MCF 10A (cell line): ENCODE results near the gene OR2AT4. TPM values are rescaled to one million over a fixed set of nuclear protein-coding genes. Genes with fewer than 3 reads are reported as not detected.
A peak's percentile ranks its signal among the peaks of the same experiment; 100 is the strongest.

ENCODE experiments used
- BruUV-seq: library from RNA; stranded (reverse); fragments of 400-500 nt; replicated peaks from 2 replicates; lab custom pipeline; 2021; lab: Mats Ljungman, UMichigan
- CTCF ChIA-PET: fragments of 300-600 bp; sonication (Branson Sonifier 250); formaldehyde crosslinking; extraction: SDS; loops from one replicate; lab custom pipeline; 2021; ENCODE audit warnings: antibody characterized with exemption, inconsistent platforms; lab: Yijun Ruan, JAX
- POLR2A ChIA-PET: fragments of 300-600, 350-650 bp; sonication (Branson Sonifier 250); formaldehyde crosslinking; extraction: SDS; loops from one replicate; lab custom pipeline; 2020; ENCODE audit warnings: antibody characterized with exemption, inconsistent platforms; lab: Yijun Ruan, JAX
- DNase-seq: peaks from one replicate; pipeline ENCODE4 v3.0.0-alpha.2; 2018; ENCODE audit not compliant: unreplicated experiment
- H3K27ac Mint-ChIP-seq: one replicate; pipeline ENCODE4 v1.8.0; 2022; ENCODE audit warnings: mild to moderate bottlenecking, low read depth, mixed read lengths; ENCODE audit not compliant: unreplicated experiment
- H3K27me3 Mint-ChIP-seq: one replicate; pipeline ENCODE4 v1.8.0; 2022; ENCODE audit warnings: mixed read lengths; ENCODE audit not compliant: insufficient read depth, unreplicated experiment
- H3K36me3 Mint-ChIP-seq: one replicate; pipeline ENCODE4 v1.8.0; 2022; ENCODE audit warnings: mild to moderate bottlenecking, moderate library complexity, mixed read lengths; ENCODE audit not compliant: insufficient read depth, unreplicated experiment
- H3K4me1 Mint-ChIP-seq: one replicate; pipeline ENCODE4 v1.8.0; 2022; ENCODE audit warnings: mixed read lengths; ENCODE audit not compliant: insufficient read depth, unreplicated experiment
- H3K4me3 Mint-ChIP-seq: one replicate; pipeline ENCODE4 v1.8.0; 2022; ENCODE audit warnings: mild to moderate bottlenecking, moderate library complexity, mixed read lengths; ENCODE audit not compliant: unreplicated experiment
- H3K9me3 Mint-ChIP-seq: one replicate; pipeline ENCODE4 v1.8.0; 2022; ENCODE audit warnings: mixed read lengths; ENCODE audit not compliant: unreplicated experiment
- intact Hi-C: fragments of 100-400 bp; cut with micrococcal nuclease; formaldehyde crosslinking; loops from 2 replicates; pipeline ENCODE4 v1.14.1; 2022
- total RNA-seq: library from RNA; stranded (reverse); gene quantifications from 2 replicates; pipeline ENCODE4 v1.2.3, GENCODE V29; 2022
- TF ChIP-seq, protein P1 (sequence below): fragments of 200-600 bp; IDR thresholded peaks from one replicate; pipeline ENCODE4 v1.8.0; 2022; ENCODE audit warnings: antibody characterized with exemption, mild to moderate bottlenecking; ENCODE audit not compliant: unreplicated experiment

OR2AT4 gene
- total RNA-seq, 1 experiment from 2014 or later = not detected

DNA sequence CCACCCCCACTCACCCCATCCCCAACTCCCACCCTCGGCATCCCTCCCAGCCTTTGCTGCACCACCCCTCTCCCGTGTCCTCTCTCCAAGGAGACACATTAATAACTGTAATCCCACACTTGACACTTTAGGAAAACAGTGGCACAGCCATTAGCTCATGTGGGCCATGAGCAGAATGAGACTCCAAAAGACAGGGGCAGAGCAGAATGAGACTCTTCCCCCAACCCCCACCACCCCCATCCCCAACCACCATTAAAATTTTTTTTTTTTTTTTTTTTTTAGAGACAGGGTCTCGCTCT is 48.0 kb upstream of the OR2AT4 start:
- no peaks in the 10 kb centered on the region for H3K36me3 Mint-ChIP-seq
- no peak overlapping the region for H3K4me3 Mint-ChIP-seq
- no peaks in the 10 kb centered on the region for H3K9me3 Mint-ChIP-seq
- DNase-seq = no peak
- ChIA-PET CTCF (interaction anchor here (0.6 to 11.3 kb wide), 19 partner anchors 10 to 400 kb away, joined by 3 to 251 read pairs (median 5); no protein-coding TSS in a partner anchor), POLR2A (interaction anchor here (0.9 kb wide), 2 partner anchors 60 to 102 kb away, joined by 3 read pairs; no protein-coding TSS in a partner anchor)
- peaks cover 16% of the 10 kb centered on the region for H3K4me1 Mint-ChIP-seq
- intact Hi-C loops = loop anchor here (1.0 to 5.0 kb wide), 2 partner anchors 61 to 217 kb away; no protein-coding TSS in a partner anchor
- H3K27ac Mint-ChIP-seq = no peak overlapping the region
- no peaks in the 10 kb centered on the region for H3K27me3 Mint-ChIP-seq
- TF ChIP-seq, protein P1, sequence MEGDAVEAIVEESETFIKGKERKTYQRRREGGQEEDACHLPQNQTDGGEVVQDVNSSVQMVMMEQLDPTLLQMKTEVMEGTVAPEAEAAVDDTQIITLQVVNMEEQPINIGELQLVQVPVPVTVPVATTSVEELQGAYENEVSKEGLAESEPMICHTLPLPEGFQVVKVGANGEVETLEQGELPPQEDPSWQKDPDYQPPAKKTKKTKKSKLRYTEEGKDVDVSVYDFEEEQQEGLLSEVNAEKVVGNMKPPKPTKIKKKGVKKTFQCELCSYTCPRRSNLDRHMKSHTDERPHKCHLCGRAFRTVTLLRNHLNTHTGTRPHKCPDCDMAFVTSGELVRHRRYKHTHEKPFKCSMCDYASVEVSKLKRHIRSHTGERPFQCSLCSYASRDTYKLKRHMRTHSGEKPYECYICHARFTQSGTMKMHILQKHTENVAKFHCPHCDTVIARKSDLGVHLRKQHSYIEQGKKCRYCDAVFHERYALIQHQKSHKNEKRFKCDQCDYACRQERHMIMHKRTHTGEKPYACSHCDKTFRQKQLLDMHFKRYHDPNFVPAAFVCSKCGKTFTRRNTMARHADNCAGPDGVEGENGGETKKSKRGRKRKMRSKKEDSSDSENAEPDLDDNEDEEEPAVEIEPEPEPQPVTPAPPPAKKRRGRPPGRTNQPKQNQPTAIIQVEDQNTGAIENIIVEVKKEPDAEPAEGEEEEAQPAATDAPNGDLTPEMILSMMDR = no peak
- no TSS peak for BruUV-seq

DNA sequence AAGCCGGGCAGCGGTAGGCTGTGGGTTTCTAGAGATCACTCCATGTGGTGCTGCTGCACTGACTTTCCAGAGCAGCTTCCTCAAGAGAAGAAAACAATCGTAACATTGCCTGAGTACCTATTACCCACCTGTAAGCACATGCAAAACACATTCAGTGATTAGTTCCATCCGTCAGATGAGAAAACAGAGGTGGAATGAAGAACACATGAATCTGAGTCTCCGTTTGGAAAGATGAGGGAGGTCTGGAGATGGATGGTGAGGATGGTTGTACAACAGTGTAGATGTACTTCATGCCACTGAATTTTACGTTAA is 46.7 kb upstream of the OR2AT4 start:
- H3K4me3 Mint-ChIP-seq = no peak overlapping the region
- H3K4me1 Mint-ChIP-seq = peaks cover 16% of the 10 kb centered on the region
- DNase-seq = no peak
- no peaks in the 10 kb centered on the region for H3K9me3 Mint-ChIP-seq
- H3K36me3 Mint-ChIP-seq = no peaks in the 10 kb centered on the region
- intact Hi-C loops = loop anchor here (1.0 to 5.0 kb wide), 3 partner anchors 105 to 216 kb away; no protein-coding TSS in a partner anchor
- CTCF ChIA-PET = interaction anchor here (0.6 to 11.3 kb wide), 18 partner anchors 11 to 389 kb away, joined by 3 to 251 read pairs (median 4); no protein-coding TSS in a partner anchor
- BruUV-seq = no TSS peak
- TF ChIP-seq, protein P1 = no peak
- H3K27ac Mint-ChIP-seq = peak overlapping the region; percentile 53
- POLR2A ChIA-PET = interaction anchor here (1.1 kb wide), 1 partner anchor 61 kb away, joined by 6 read pairs; no protein-coding TSS in a partner anchor
- peaks cover 10% of the 10 kb centered on the region for H3K27me3 Mint-ChIP-seq

DNA sequence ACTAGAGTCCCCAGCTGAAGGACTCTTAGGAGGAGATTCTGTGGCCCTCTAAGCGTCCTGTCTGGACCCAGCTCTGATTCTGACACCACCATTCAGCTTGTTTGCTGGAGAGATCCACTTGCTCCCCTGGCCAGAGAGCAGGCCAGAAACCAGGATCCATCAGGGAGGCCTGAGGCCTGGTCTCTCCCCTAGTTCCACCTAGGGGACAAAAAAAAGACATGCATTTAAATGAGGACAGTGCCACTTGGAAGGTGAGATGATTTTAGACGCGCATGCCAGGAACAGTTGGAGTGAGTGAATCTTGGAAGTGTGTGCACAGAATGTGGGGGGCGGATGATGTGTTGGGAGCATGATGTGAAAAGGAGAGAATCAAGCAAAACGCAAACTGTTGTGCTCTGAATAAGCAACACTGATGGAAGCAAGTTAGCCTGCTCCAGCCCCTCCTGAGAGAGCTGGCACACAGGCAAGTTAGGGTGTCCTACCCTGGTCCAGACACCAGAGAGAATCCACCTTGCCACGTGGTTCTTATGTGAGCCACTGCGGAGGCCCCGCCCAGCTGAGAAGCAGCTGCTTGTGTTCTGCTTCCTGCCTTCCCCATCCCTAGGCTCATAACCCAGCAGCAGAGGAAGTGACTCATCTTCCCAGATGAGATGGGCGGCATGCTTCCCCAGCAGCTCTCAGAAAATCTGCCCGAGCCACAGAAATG is 46.2 kb upstream of the OR2AT4 start:
- Mint-ChIP-seq H3K4me1 (peaks cover 16% of the 10 kb centered on the region), H3K27me3 (peaks cover 16% of the 10 kb centered on the region), H3K27ac (peak overlapping the region; percentile 53), H3K9me3 (no peaks in the 10 kb centered on the region), H3K36me3 (no peaks in the 10 kb centered on the region), H3K4me3 (no peak overlapping the region)
- TF ChIP-seq, protein P1 = no peak
- peak; percentile 90 for DNase-seq
- intact Hi-C loops = loop anchor here (1.0 to 5.0 kb wide), 3 partner anchors 105 to 216 kb away; no protein-coding TSS in a partner anchor
- ChIA-PET POLR2A (interaction anchor here (1.1 kb wide), 1 partner anchor 62 kb away, joined by 6 read pairs; no protein-coding TSS in a partner anchor), CTCF (interaction anchor here (0.6 to 11.3 kb wide), 16 partner anchors 12 to 389 kb away, joined by 3 to 251 read pairs (median 4); no protein-coding TSS in a partner anchor)
- no TSS peak for BruUV-seq

DNA sequence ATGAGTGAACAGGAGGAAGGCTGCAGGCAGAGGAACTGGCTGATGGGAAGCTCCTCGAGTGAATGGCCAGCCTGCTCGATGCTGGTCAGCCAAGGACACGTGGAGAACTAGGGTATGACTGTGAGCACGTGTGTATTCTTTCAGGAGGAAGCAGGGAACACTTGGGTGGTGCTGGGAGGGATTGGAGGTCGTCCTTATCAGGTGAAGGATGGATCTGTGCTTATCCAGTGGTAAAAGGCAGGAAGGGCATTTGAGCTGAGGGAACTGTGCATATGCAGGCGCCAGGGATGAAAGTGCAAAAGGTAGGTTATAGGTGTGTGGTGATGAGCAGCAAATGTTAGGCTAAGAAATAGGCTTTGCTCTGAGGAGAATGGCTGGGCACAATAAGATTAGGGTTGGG is 44.5 kb upstream of the OR2AT4 start:
- H3K9me3 Mint-ChIP-seq = no peaks in the 10 kb centered on the region
- H3K4me1 Mint-ChIP-seq = peaks cover 16% of the 10 kb centered on the region
- no peak overlapping the region for H3K4me3 Mint-ChIP-seq
- no peak for DNase-seq
- ChIA-PET CTCF (interaction anchor here (0.7 to 11.3 kb wide), 41 partner anchors 9 to 1067 kb away, joined by 3 to 251 read pairs (median 5); partner anchors contain the start of gene SLCO2B1), POLR2A (interaction anchor here (1.1 kb wide), 1 partner anchor 107 kb away, joined by 4 read pairs; no protein-coding TSS in a partner anchor)
- TF ChIP-seq, protein P1 = no peak
- no peaks in the 10 kb centered on the region for H3K36me3 Mint-ChIP-seq
- intact Hi-C loops = loop anchor here (5.0 kb wide), 1 partner anchor 214 kb away; no protein-coding TSS in a partner anchor
- H3K27me3 Mint-ChIP-seq = peaks cover 33% of the 10 kb centered on the region
- no peak overlapping the region for H3K27ac Mint-ChIP-seq
- BruUV-seq = no TSS peak
